ENCODE results near the gene TRPM3. TPM values are rescaled to one million over a fixed set of nuclear protein-coding genes. Genes with fewer than 3 reads are reported as not detected.

Gene TRPM3
- total RNA-seq, 1 experiment from 2014 or later = 0.26 TPM

GRCh38 chr9:71119746-71120145 is 1.7 kb downstream of the TRPM3 start:
- H3K27me3 ChIP-seq (ENCODE audit: insufficient read depth, low read depth) = peaks cover 9% of the 10 kb centered on the region; the same call in 1 of the 2 replicates
- no peak for DNase-seq
- intact Hi-C loops (cut with micrococcal nuclease; ENCODE audit: unreplicated experiment) = no loop called here
- no peaks in the 10 kb centered on the region for H3K9me2 ChIP-seq (ENCODE audit: insufficient read depth)
- no peak for TF ChIP-seq CTCF (conservative IDR thresholded peaks at IDR 0.05)
- no peak for TF ChIP-seq EZH2 (IDR thresholded peaks at IDR 0.05; ENCODE audit: low read depth)
- H3K79me2 ChIP-seq (ENCODE audit: low read depth) = no peaks in the 10 kb centered on the region
- H2AFZ ChIP-seq = no peak overlapping the region
- H3K9me3 ChIP-seq (ENCODE audit: insufficient read depth, low read depth) = no peaks in the 10 kb centered on the region
- BruUV-seq (replicated peaks) = no TSS peak
- POLR2A ChIA-PET (ENCODE audit: unreplicated experiment) = no interaction called here
- H3K36me3 ChIP-seq (ENCODE audit: low read depth) = no peaks in the 10 kb centered on the region
- H3K27ac ChIP-seq = no peak overlapping the region
- no peak overlapping the region for H3K4me2 ChIP-seq
- no peaks in the 10 kb centered on the region for H4K20me1 ChIP-seq (ENCODE audit: insufficient read depth)
- no peak overlapping the region for H3K4me3 ChIP-seq
- no peaks in the 10 kb centered on the region for H3K4me1 ChIP-seq (replicated peaks; ENCODE audit: insufficient read depth)
- CTCF ChIA-PET = no interaction called here
- H3F3A ChIP-seq (ENCODE audit: insufficient read depth, low read depth) = no peaks in the 10 kb centered on the region

GRCh38 chr9:71118324-71118723 is 3.1 kb downstream of the TRPM3 start:
- no peak for TF ChIP-seq EZH2 (IDR thresholded peaks at IDR 0.05; ENCODE audit: low read depth)
- no peak for TF ChIP-seq CTCF (conservative IDR thresholded peaks at IDR 0.05)
- H4K20me1 ChIP-seq (ENCODE audit: insufficient read depth) = no peaks in the 10 kb centered on the region
- CTCF ChIA-PET = no interaction called here
- H3K9me3 ChIP-seq (ENCODE audit: insufficient read depth, low read depth) = no peaks in the 10 kb centered on the region
- intact Hi-C loops (cut with micrococcal nuclease; ENCODE audit: unreplicated experiment) = no loop called here
- no peaks in the 10 kb centered on the region for H3K36me3 ChIP-seq (ENCODE audit: low read depth)
- no peaks in the 10 kb centered on the region for H3K4me1 ChIP-seq (replicated peaks; ENCODE audit: insufficient read depth)
- no peak overlapping the region for H3K4me3 ChIP-seq
- no TSS peak for BruUV-seq (replicated peaks)
- H3F3A ChIP-seq (ENCODE audit: insufficient read depth, low read depth) = no peaks in the 10 kb centered on the region
- no peak overlapping the region for H3K4me2 ChIP-seq
- no peak overlapping the region for H2AFZ ChIP-seq
- H3K27ac ChIP-seq = no peak overlapping the region
- H3K9me2 ChIP-seq (ENCODE audit: insufficient read depth) = no peaks in the 10 kb centered on the region
- H3K79me2 ChIP-seq (ENCODE audit: low read depth) = no peaks in the 10 kb centered on the region
- H3K27me3 ChIP-seq (ENCODE audit: insufficient read depth, low read depth) = peaks cover 6% of the 10 kb centered on the region; the same call in 1 of the 2 replicates
- POLR2A ChIA-PET (ENCODE audit: unreplicated experiment) = no interaction called here
- no peak for DNase-seq

- no peaks in the 10 kb centered on the region for H3K36me3 ChIP-seq (ENCODE audit: low read depth)
- H3K4me2 ChIP-seq = no peak overlapping the region
- no TSS peak for BruUV-seq (replicated peaks)
- CTCF ChIA-PET = no interaction called here
- H3K27me3 ChIP-seq (ENCODE audit: insufficient read depth, low read depth) = no peaks in the 10 kb centered on the region
- H4K20me1 ChIP-seq (ENCODE audit: insufficient read depth) = no peaks in the 10 kb centered on the region
- H3K4me1 ChIP-seq (replicated peaks; ENCODE audit: insufficient read depth) = no peaks in the 10 kb centered on the region
- no peaks in the 10 kb centered on the region for H3F3A ChIP-seq (ENCODE audit: insufficient read depth, low read depth)
- H3K27ac ChIP-seq = no peak overlapping the region
- no peak overlapping the region for H3K4me3 ChIP-seq
- intact Hi-C loops (cut with micrococcal nuclease; ENCODE audit: unreplicated experiment) = no loop called here
- TF ChIP-seq CTCF (conservative IDR thresholded peaks at IDR 0.05) (no peak), EZH2 (IDR thresholded peaks at IDR 0.05; ENCODE audit: low read depth) (no peak)
- POLR2A ChIA-PET (ENCODE audit: unreplicated experiment) = no interaction called here
- no peak for DNase-seq
- no peaks in the 10 kb centered on the region for H3K79me2 ChIP-seq (ENCODE audit: low read depth)
- no peaks in the 10 kb centered on the region for H3K9me3 ChIP-seq (ENCODE audit: insufficient read depth, low read depth)
- H2AFZ ChIP-seq = no peak overlapping the region
- H3K9me2 ChIP-seq (ENCODE audit: insufficient read depth) = no peaks in the 10 kb centered on the region
Observed at GRCh38 chr9:71115448-71115975, 5.9 kb downstream of the TRPM3 start.
